ENCODE measurements around the gene KRT13.
"Not testable (repeated sequence)": the region's sequence is repeated elsewhere in the genome, so short reads cannot be mapped to it uniquely, and the experiment has no call there.

The KRT13 gene
- total RNA-seq: 0 reads per million in 3 experiments

GRCh38 chr17:41505007-41505808 lies at the start of gene KRT13:
Gene KRT13 (minus strand): TSS chr17:41505612. CDS start chr17:41505550, 62 bp downstream.
- DNase-seq: no peak

- DNase-seq: no peak
Measured at GRCh38 chr17:41553987-41554680, 48.7 kb upstream of the KRT13 start.

- DNase-seq: no peak
Measured at GRCh38 chr17:41553176-41553575, 47.8 kb upstream of the KRT13 start.

GRCh38 chr17:41552455-41552854 lies 47.0 kb upstream of the KRT13 start:
- DNase-seq: no peak

GRCh38 chr17:41551365-41551764 lies 46.0 kb upstream of the KRT13 start:
- no peak for DNase-seq

GRCh38 chr17:41549596-41550039 lies 44.2 kb upstream of the KRT13 start:
- no peak for DNase-seq

GRCh38 chr17:41548844-41549595 lies 43.6 kb upstream of the KRT13 start:
- peak; percentile 79 for DNase-seq

GRCh38 chr17:41547921-41548843 lies 42.8 kb upstream of the KRT13 start:
- no peak for DNase-seq

GRCh38 chr17:41547378-41547841 lies 42.0 kb upstream of the KRT13 start:
- DNase-seq: no peak

- no peak for DNase-seq
Measured at GRCh38 chr17:41546819-41547218, 41.4 kb upstream of the KRT13 start.

GRCh38 chr17:41545829-41546410 lies 40.5 kb upstream of the KRT13 start:
- DNase-seq: no peak

- DNase-seq: no peak
Measured at GRCh38 chr17:41544935-41545334, 39.5 kb upstream of the KRT13 start.

- no peak for DNase-seq
Measured at GRCh38 chr17:41544491-41544892, 39.1 kb upstream of the KRT13 start.

- not testable (repeated sequence) for DNase-seq
Measured at GRCh38 chr17:41542786-41543185, 37.4 kb upstream of the KRT13 start.

GRCh38 chr17:41542357-41542756 lies 36.9 kb upstream of the KRT13 start:
- DNase-seq: no peak

GRCh38 chr17:41540921-41541625 lies 35.7 kb upstream of the KRT13 start:
- no peak for DNase-seq

GRCh38 chr17:41539979-41540701 lies 34.7 kb upstream of the KRT13 start:
- no peak for DNase-seq

- DNase-seq: no peak
Measured at GRCh38 chr17:41539071-41539492, 33.7 kb upstream of the KRT13 start.

- no peak for DNase-seq
Measured at GRCh38 chr17:41538565-41538991, 33.2 kb upstream of the KRT13 start.

- no peak for DNase-seq
Measured at GRCh38 chr17:41537990-41538389, 32.6 kb upstream of the KRT13 start.
